ENCODE results near the gene KCNK17.

KCNK17 gene, protein sequence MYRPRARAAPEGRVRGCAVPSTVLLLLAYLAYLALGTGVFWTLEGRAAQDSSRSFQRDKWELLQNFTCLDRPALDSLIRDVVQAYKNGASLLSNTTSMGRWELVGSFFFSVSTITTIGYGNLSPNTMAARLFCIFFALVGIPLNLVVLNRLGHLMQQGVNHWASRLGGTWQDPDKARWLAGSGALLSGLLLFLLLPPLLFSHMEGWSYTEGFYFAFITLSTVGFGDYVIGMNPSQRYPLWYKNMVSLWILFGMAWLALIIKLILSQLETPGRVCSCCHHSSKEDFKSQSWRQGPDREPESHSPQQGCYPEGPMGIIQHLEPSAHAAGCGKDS

DNA sequence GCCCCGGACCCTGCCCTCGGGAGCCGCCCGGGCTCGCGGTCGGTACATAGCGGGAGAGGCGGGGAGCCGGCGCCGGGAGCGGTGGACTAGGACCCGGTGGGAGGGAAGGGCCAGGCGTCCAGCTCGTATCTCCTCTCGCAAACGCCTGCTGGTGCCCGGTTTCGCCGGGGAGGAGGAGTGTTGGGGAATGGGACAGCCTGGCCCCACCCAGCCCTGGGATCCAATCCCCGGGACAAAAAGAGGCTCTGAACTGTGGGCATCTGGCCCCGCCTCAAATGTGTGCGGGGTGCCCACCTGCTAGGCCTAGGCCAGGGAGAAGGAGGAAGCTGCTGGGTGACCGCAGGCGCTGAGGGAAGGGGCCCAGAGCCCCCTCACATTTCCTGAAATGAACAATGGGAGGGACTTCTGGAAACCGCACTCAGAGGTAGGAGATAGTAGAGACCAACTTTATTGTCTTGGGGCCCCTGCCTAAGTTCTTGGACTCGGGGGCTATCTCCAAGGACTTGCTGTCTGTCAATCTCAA is at the start of gene KCNK17:
KCNK17 (minus strand) TSS at position 147 of the 523 bp plus-strand sequence; CDS start at position 48, 99 bp downstream.
- peaks cover 74% of the 10 kb centered on the region for H3K27me3 ChIP-seq (ENCODE audit: insufficient read depth, low read length)
- no peaks in the 10 kb centered on the region for H3K79me2 ChIP-seq (ENCODE audit: control insufficient read depth, insufficient read depth, low read length, unreplicated experiment)
- H3K4me3 ChIP-seq (ENCODE audit: low read depth, low read length) = no peak within 1 kb of the TSS

DNA sequence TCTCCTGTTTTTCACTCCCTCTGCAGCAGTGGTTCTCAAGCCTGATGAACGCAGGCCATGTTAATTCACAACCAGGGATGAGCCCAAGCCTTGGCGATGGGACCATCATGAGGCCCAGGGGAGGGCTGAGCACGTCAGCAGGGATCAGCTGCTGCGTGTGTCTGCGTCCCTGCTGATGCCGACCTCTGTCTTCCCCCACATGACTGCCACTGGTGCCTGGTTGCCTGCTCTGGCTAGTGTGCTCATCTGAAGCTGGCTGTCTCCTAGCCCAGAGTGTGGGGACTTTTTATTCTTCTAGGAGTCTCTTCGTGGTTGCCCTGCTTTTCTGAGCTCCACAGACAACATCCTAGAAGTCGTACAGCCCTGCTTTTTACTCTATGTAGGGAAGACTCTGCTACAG is 49.1 kb upstream of the KCNK17 start:
- Histone ChIP-seq H3K36me3 (ENCODE audit: insufficient read depth, low read length) (no peaks in the 10 kb centered on the region), H3K4me1 (ENCODE audit: control insufficient read depth, insufficient read depth, low read length, unreplicated experiment) (peaks cover 3% of the 10 kb centered on the region), H3K4me3 (ENCODE audit: low read depth, low read length) (no peak overlapping the region), H3K27ac (ENCODE audit: low read depth, low read length) (no peak overlapping the region), H2AFZ (ENCODE audit: low read length, unreplicated experiment) (no peak overlapping the region), H3K27me3 (ENCODE audit: insufficient read depth, low read length) (no peaks in the 10 kb centered on the region), H3K79me2 (ENCODE audit: control insufficient read depth, insufficient read depth, low read length, unreplicated experiment) (no peaks in the 10 kb centered on the region)

More for the DNA sequence above, at the start of gene KCNK17:
- Histone ChIP-seq H3K4me1 (ENCODE audit: control insufficient read depth, insufficient read depth, low read length, unreplicated experiment) (no peaks in the 10 kb centered on the region), H3K27ac (ENCODE audit: low read depth, low read length) (no peak within 1 kb of the TSS), H3K36me3 (ENCODE audit: insufficient read depth, low read length) (no peaks in the 10 kb centered on the region), H2AFZ (ENCODE audit: low read length, unreplicated experiment) (no peak within 1 kb of the TSS)

DNA sequence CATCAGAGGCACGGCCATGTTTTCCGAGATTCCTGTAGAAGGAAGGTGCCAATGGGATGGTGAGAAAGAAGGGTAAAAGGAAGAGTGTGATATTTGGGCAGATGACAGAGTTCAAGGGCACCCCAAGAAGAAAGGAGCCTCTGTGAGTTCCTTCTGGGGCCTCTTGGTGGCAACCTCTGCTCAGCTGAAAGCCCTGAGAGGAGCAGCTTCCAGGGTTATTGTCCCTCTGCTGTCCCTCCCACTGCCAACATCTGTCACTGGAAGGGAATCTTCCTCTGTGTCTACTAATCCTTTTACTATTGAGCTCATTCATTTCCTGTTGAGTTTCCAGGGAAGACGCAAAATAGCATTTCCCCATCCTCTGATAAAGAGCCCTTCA is 48.3 kb upstream of the KCNK17 start:
- Histone ChIP-seq H2AFZ (ENCODE audit: low read length, unreplicated experiment) (no peak overlapping the region), H3K36me3 (ENCODE audit: insufficient read depth, low read length) (no peaks in the 10 kb centered on the region), H3K27me3 (ENCODE audit: insufficient read depth, low read length) (no peaks in the 10 kb centered on the region), H3K79me2 (ENCODE audit: control insufficient read depth, insufficient read depth, low read length, unreplicated experiment) (no peaks in the 10 kb centered on the region), H3K27ac (ENCODE audit: low read depth, low read length) (no peak overlapping the region), H3K4me3 (ENCODE audit: low read depth, low read length) (no peak overlapping the region), H3K4me1 (ENCODE audit: control insufficient read depth, insufficient read depth, low read length, unreplicated experiment) (peaks cover 3% of the 10 kb centered on the region)

DNA sequence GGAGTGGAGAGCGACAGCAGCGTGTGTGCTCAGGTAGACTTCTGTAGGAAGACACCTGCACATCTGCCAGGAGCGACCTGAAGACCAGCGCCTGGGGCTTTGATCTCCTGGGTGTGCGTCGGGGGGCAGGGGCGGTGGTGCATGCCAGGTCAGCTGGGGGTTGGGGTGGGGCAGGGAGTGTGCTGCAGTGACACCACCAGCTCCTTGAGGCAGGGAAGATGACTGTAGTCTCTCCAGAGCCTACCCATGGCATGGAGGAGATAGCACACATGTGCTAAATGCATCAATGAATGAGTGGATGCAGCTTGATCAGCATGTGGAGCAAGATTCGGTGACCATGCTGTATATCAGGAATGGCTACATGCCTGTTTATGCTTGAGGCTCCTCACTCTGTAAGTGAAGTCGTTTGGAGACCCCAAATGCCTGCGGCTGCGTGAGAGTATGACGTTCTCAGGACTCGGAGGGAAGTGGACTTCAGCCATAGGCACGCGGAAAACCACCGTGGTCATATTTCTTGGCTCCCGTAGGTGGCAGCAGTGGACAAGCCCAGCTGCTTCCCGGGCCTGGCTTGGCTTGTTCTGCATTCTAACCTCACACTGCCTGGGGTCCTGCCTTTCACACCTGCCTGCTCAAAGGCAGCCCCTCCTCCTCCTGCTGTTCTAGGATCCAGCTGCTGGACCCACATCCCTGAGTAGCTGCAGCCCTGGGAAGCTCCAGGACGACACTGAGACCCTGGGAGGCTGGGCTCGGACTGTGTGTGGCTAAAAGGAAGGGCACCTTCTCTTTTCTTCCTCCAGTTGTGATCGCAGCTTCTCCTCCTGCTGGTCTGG is 47.7 kb upstream of the KCNK17 start:
- Histone ChIP-seq H3K27me3 (ENCODE audit: insufficient read depth, low read length) (no peaks in the 10 kb centered on the region), H2AFZ (ENCODE audit: low read length, unreplicated experiment) (no peak overlapping the region)

DNA sequence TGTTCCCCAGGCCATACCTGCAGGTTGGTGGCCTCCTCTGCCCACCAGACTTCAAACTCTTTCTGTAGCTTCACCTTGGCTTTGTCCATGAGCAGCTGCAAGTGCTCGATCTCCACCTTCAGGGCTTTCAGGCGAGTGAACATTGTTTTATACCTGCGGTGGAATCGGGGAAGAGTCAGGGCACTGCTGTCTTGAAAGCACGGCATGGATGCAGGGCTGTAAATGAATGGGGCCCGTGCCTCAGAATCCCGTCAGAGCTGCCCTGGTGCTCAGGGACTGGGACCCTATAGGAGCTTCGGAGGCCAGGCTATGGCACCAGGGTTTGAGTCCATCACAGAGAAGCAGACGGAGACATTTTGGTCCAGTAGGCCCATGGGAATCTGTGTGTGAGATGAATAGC is 46.2 kb upstream of the KCNK17 start:
- no peak overlapping the region for H3K4me3 ChIP-seq (ENCODE audit: low read depth, low read length)
- H3K4me1 ChIP-seq (ENCODE audit: control insufficient read depth, insufficient read depth, low read length, unreplicated experiment) = no peaks in the 10 kb centered on the region
- H3K27me3 ChIP-seq (ENCODE audit: insufficient read depth, low read length) = no peaks in the 10 kb centered on the region
- H3K79me2 ChIP-seq (ENCODE audit: control insufficient read depth, insufficient read depth, low read length, unreplicated experiment) = no peaks in the 10 kb centered on the region
- no peaks in the 10 kb centered on the region for H3K36me3 ChIP-seq (ENCODE audit: insufficient read depth, low read length)
- no peak overlapping the region for H2AFZ ChIP-seq (ENCODE audit: low read length, unreplicated experiment)
- no peak overlapping the region for H3K27ac ChIP-seq (ENCODE audit: low read depth, low read length)

More for the DNA sequence above, 47.7 kb upstream of the KCNK17 start:
- no peaks in the 10 kb centered on the region for H3K36me3 ChIP-seq (ENCODE audit: insufficient read depth, low read length)
- H3K4me1 ChIP-seq (ENCODE audit: control insufficient read depth, insufficient read depth, low read length, unreplicated experiment) = peaks cover 3% of the 10 kb centered on the region
- no peaks in the 10 kb centered on the region for H3K79me2 ChIP-seq (ENCODE audit: control insufficient read depth, insufficient read depth, low read length, unreplicated experiment)
- H3K27ac ChIP-seq (ENCODE audit: low read depth, low read length) = no peak overlapping the region
- H3K4me3 ChIP-seq (ENCODE audit: low read depth, low read length) = no peak overlapping the region

DNA sequence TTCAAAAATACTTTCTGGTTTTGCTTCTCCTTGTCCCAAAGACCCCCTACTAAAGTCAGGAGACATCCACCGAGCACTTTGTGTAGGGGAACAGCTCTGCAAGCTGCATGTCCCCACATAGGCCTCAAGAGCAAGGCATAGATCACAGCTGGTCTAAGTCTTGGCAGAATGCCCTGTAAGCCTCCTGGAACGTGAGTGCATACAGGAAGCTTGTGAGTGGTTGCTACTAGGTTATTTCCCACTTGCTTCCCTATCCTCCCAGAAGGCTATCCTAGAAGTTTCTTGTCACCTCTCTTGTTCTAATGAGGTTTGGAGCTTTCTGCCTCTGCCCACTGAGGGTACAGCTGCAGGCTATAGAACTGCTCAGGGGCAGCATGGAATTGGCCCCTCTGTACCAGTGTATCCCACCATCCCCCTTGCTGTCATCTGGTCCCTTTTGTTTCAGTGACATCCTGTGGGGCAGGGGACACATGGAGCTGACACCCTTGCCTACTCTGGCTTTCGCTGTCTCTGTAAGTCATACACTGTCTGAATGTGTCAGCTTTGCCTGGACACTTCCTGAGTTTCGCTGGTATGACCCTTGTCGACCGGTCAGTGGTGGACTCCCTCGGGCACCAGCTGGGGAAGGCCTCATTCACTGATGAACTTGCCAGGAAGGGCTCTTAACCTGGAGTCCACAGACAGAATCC is 43.9 kb upstream of the KCNK17 start:
- Histone ChIP-seq H3K4me1 (ENCODE audit: control insufficient read depth, insufficient read depth, low read length, unreplicated experiment) (no peaks in the 10 kb centered on the region), H3K27me3 (ENCODE audit: insufficient read depth, low read length) (no peaks in the 10 kb centered on the region), H3K4me3 (ENCODE audit: low read depth, low read length) (no peak overlapping the region), H3K36me3 (ENCODE audit: insufficient read depth, low read length) (no peaks in the 10 kb centered on the region), H2AFZ (ENCODE audit: low read length, unreplicated experiment) (no peak overlapping the region), H3K27ac (ENCODE audit: low read depth, low read length) (no peak overlapping the region), H3K79me2 (ENCODE audit: control insufficient read depth, insufficient read depth, low read length, unreplicated experiment) (no peaks in the 10 kb centered on the region)

DNA sequence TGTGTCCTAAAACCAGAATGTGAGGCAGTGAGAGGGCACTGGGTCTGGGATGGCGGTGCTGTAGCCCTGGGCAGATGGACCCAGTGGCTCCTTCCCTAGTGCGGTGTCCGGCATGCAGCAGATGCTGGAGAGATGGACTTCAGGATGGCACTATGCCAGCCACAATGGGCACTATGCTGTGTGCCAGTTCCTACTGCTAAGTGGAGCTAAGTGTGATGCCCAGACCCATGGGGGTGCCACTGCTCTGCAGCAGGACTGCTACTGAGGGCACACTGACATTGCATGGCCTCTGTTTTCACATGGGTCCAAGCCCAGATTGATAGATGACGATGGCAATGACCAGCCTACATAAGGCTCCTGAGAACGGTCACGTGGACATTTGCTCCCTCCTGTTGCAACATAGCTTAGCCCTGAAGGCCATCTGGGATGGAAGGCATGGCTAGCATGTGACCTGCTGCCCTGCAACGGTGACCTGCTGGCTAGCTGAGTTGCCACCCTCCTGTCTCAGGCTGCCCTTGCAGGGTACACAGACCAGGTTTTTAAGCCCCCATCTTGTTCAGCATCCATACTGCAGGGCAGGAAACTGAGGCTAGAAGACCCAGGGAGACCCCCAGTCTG is 39.6 kb upstream of the KCNK17 start:
- H2AFZ ChIP-seq (ENCODE audit: low read length, unreplicated experiment) = no peak overlapping the region
- H3K79me2 ChIP-seq (ENCODE audit: control insufficient read depth, insufficient read depth, low read length, unreplicated experiment) = no peaks in the 10 kb centered on the region
- no peaks in the 10 kb centered on the region for H3K36me3 ChIP-seq (ENCODE audit: insufficient read depth, low read length)
- no peaks in the 10 kb centered on the region for H3K4me1 ChIP-seq (ENCODE audit: control insufficient read depth, insufficient read depth, low read length, unreplicated experiment)
- no peak overlapping the region for H3K4me3 ChIP-seq (ENCODE audit: low read depth, low read length)
- no peaks in the 10 kb centered on the region for H3K27me3 ChIP-seq (ENCODE audit: insufficient read depth, low read length)
- no peak overlapping the region for H3K27ac ChIP-seq (ENCODE audit: low read depth, low read length)

DNA sequence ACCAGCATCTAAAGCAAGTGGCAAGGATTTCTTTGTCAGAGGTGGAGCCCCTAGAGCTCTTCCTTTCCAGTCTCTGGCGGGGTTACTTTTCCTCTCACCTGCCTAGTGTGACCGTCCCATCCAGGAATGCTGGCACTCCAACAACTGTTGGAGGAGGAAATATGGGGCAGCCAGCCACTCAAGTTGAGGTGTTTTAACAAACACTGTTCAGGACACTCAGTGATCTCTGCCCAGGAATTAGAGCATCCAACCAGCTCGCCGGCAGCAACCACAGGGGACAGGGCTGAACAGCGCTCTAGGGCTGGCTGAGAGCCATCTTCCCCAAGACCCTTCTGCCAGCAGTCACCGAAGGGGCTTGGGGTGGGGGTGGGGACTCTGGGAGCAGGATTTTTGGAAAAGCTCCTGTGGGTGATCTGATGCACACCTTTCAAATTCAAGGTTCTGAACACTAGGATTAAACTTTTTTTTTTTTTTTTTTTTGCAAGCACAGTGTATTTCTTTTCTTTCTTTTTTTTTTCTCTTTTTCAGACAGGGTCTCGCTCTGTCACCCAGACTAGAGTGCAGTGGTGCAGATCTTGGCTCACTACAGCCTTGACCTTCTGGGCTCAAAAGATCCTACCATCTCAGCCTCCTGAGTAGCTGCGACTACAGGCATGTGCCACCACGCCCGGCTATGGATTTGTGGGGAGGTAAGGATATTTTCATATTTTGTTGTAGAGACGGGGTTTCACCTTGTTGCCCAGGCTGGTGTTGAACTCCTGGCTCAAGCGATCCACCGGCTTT is 36.7 kb upstream of the KCNK17 start:
- H3K27ac ChIP-seq (ENCODE audit: low read depth, low read length) = no peak overlapping the region
- no peak overlapping the region for H3K4me3 ChIP-seq (ENCODE audit: low read depth, low read length)
- no peaks in the 10 kb centered on the region for H3K79me2 ChIP-seq (ENCODE audit: control insufficient read depth, insufficient read depth, low read length, unreplicated experiment)
- H2AFZ ChIP-seq (ENCODE audit: low read length, unreplicated experiment) = no peak overlapping the region
- no peaks in the 10 kb centered on the region for H3K36me3 ChIP-seq (ENCODE audit: insufficient read depth, low read length)
- H3K4me1 ChIP-seq (ENCODE audit: control insufficient read depth, insufficient read depth, low read length, unreplicated experiment) = no peaks in the 10 kb centered on the region
- no peaks in the 10 kb centered on the region for H3K27me3 ChIP-seq (ENCODE audit: insufficient read depth, low read length)

DNA sequence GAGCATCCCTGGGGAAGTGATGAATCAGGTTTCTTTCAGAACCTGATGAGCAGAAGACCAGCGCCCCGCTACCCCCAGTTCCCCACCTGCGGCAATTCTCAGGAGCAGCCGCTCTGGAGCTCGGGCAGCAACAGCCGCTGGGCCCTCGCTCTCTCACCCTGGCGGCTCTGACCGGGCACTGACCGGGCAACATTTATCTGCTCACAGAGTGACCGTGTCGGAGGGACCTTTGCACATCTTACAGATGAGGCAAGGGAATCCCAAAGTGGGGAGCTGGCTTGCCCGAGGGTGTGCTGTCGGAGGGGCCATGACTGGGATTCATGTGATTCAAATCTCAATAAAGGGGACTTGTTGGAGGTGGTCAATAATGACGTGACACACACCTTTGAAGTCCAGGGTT is 34.5 kb upstream of the KCNK17 start:
- H3K27me3 ChIP-seq (ENCODE audit: insufficient read depth, low read length) = no peaks in the 10 kb centered on the region
- H3K36me3 ChIP-seq (ENCODE audit: insufficient read depth, low read length) = no peaks in the 10 kb centered on the region
- no peak overlapping the region for H3K27ac ChIP-seq (ENCODE audit: low read depth, low read length)
- no peak overlapping the region for H3K4me3 ChIP-seq (ENCODE audit: low read depth, low read length)
- no peaks in the 10 kb centered on the region for H3K4me1 ChIP-seq (ENCODE audit: control insufficient read depth, insufficient read depth, low read length, unreplicated experiment)
- H3K79me2 ChIP-seq (ENCODE audit: control insufficient read depth, insufficient read depth, low read length, unreplicated experiment) = no peaks in the 10 kb centered on the region
- no peak overlapping the region for H2AFZ ChIP-seq (ENCODE audit: low read length, unreplicated experiment)
